ENCODE data around the gene HLA-DMA. TPM values are rescaled to one million over a fixed set of nuclear protein-coding genes. Genes with fewer than 3 reads are reported as not detected.
A peak's percentile ranks its signal among the peaks of the same experiment; 100 is the strongest.

HLA-DMA gene
- total RNA-seq (2014; rRNA removed; shearing (Covaris generic); ENCODE audit: low replicate concordance) = 325 and 451 TPM in 2 replicates

DNA sequence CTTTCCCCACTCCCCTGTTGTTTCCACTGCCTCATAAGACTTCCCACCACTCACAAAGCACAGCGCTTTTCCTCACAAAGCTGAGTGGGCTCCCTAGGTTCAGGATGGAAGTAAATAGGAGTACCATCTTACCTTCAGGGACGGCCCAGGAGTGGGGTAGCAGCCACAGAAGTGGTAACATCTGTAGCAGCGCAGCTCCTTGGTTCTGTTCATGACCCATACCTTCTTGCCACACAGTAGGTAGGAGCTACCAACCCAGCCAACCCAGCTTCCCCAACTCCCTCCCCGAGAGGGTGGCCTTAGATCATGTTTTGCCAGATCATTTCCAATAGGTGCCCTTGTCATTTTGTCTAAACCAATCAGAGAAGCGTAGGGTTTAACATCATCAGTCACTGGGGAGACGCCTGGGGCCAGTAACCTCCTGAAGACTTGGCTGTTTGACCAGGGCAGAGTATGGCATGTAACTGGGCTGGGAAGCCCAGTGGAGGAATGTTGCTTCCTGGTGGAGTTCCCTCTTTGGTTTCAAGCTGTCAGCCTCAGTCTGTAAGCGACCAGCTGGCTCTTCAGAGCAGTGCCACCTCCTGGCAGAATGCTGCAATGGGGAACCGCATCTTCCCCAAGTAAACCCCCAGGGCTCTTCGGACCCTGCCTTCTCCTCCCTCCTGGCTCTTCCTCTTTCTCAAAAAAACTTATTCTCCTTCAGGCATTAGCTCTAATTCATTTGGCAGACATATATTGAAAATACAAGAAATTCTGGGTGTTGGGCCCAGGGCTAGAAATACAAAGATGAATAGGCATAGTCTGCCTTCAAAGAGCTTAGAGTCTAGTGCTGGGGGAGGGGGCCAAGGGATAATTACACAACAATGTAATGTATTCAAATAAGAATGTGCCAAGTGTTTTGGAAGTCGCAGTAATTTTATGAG is at the start of gene HLA-DMA:
Gene HLA-DMA, minus strand, starts transcription at position 281 of the 923 bp plus-strand sequence. Its CDS starts 61 bp downstream, at position 220.
- H3K4me3 ChIP-seq (ENCODE audit: low read length) = peak within 1 kb of the TSS; percentile 78
- H3K79me2 ChIP-seq (ENCODE audit: low read length) = peaks cover 37% of the 10 kb centered on the region

DNA sequence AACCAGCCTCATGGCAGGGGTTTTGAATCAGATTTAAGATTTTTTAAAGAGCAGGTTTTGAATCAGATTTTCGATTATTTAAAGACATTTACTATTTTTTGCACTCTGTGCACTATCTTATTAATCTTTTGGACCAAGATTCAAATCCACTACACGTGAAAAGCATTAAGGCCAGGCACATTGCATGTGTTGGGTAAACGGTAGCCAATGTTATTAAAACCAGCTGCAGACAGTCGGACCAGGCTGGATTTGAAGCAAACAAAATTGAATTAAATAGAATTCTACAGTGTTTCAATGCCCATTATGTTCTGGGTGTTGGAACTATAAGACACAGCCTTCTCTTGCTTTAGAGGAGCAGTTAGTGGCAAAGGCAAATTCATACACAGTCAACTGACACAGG is 48.8 kb upstream of the HLA-DMA start:
- H3K9me3 ChIP-seq (ENCODE audit: low read length) = no peaks in the 10 kb centered on the region
- no peaks in the 10 kb centered on the region for H3K9me2 ChIP-seq (replicated peaks; ENCODE audit: insufficient read depth, low read length)
- H3K79me2 ChIP-seq (ENCODE audit: low read length) = no peaks in the 10 kb centered on the region
- H3K36me3 ChIP-seq (ENCODE audit: insufficient read depth, low read length) = no peaks in the 10 kb centered on the region
- H3K9ac ChIP-seq (ENCODE audit: low read length) = no peak overlapping the region
- no peak overlapping the region for H2AFZ ChIP-seq (ENCODE audit: low read length)
- peaks cover 10% of the 10 kb centered on the region for H3K4me1 ChIP-seq (ENCODE audit: low read length)
- H3K27me3 ChIP-seq (ENCODE audit: low read length) = no peaks in the 10 kb centered on the region
- no peak for DNase-seq
- no peak overlapping the region for H3K4me3 ChIP-seq (ENCODE audit: low read length)
- H3K27ac ChIP-seq (ENCODE audit: low read length) = no peak overlapping the region
- H3K4me2 ChIP-seq (ENCODE audit: low read depth, low read length, poor library complexity, severe bottlenecking) = no peak overlapping the region
- H4K20me1 ChIP-seq (ENCODE audit: insufficient read depth, low read depth, low read length) = no peaks in the 10 kb centered on the region

More for the DNA sequence above, at the start of gene HLA-DMA:
- Histone ChIP-seq H4K20me1 (ENCODE audit: insufficient read depth, low read depth, low read length) (no peaks in the 10 kb centered on the region), H3K9me2 (replicated peaks; ENCODE audit: insufficient read depth, low read length) (no peaks in the 10 kb centered on the region), H3K4me1 (ENCODE audit: low read length) (peaks cover 87% of the 10 kb centered on the region), H3K4me2 (ENCODE audit: low read depth, low read length, poor library complexity, severe bottlenecking) (peak within 1 kb of the TSS; percentile 93), H3K27me3 (ENCODE audit: low read length) (no peaks in the 10 kb centered on the region), H3K9me3 (ENCODE audit: low read length) (no peaks in the 10 kb centered on the region), H3K36me3 (ENCODE audit: insufficient read depth, low read length) (peaks cover 10% of the 10 kb centered on the region), H3K27ac (ENCODE audit: low read length) (peak within 1 kb of the TSS; percentile 96), H2AFZ (ENCODE audit: low read length) (no peak within 1 kb of the TSS), H3K9ac (ENCODE audit: low read length) (peak within 1 kb of the TSS; percentile 81)
- DNase-seq = peak; percentile 98

DNA sequence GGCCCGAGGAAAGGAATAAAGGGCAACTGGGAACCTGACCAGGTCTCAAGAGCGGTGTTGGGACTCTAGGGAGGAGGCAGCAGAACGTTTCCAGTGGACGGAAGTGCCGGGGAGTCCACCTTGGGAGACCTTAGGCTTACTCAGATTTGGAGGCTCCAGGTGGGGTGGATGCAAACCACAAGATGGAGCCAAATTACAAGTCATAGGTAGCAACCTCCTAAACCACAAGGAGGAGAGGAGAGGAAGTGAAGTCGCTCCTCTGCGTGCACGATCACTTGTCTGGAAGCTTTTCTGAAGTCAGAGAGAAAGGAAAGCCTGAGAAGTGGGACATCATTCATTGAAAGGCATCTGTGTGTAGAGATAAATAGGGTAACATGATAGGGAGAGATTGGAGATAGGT is 47.2 kb upstream of the HLA-DMA start:
- Histone ChIP-seq H3K4me1 (ENCODE audit: low read length) (peaks cover 10% of the 10 kb centered on the region), H3K79me2 (ENCODE audit: low read length) (no peaks in the 10 kb centered on the region), H3K4me2 (ENCODE audit: low read depth, low read length, poor library complexity, severe bottlenecking) (peak overlapping the region; percentile 43), H3K9ac (ENCODE audit: low read length) (no peak overlapping the region), H3K27me3 (ENCODE audit: low read length) (no peaks in the 10 kb centered on the region), H3K9me3 (ENCODE audit: low read length) (no peaks in the 10 kb centered on the region), H3K4me3 (ENCODE audit: low read length) (no peak overlapping the region), H3K9me2 (replicated peaks; ENCODE audit: insufficient read depth, low read length) (no peaks in the 10 kb centered on the region), H3K27ac (ENCODE audit: low read length) (no peak overlapping the region), H4K20me1 (ENCODE audit: insufficient read depth, low read depth, low read length) (no peaks in the 10 kb centered on the region), H2AFZ (ENCODE audit: low read length) (peak overlapping the region; percentile 47; the same call in 1 of the 2 replicates), H3K36me3 (ENCODE audit: insufficient read depth, low read length) (no peaks in the 10 kb centered on the region)
- DNase-seq = peak; percentile 88

DNA sequence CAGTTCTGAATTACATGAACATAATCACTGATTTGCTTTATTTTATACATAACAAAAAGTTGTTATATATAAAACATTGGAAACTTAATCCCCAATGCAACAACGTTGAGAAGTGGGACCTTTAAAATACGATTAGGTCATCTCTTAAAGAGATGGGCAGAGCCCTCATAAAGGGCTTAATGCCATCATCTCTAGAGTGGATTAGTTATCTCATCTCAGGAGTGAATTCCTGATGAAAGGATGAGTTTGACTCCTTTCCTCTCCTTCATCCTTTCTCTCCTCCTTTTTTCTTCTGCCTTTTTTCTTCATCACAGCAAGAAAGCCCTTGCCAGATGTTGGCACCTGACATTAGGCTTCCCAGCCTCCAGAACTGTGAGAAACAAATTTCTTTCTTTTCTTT is 42.6 kb upstream of the HLA-DMA start:
- H3K4me2 ChIP-seq (ENCODE audit: low read depth, low read length, poor library complexity, severe bottlenecking) = no peak overlapping the region
- H3K9me3 ChIP-seq (ENCODE audit: low read length) = no peaks in the 10 kb centered on the region
- no peaks in the 10 kb centered on the region for H3K36me3 ChIP-seq (ENCODE audit: insufficient read depth, low read length)
- no peaks in the 10 kb centered on the region for H3K9me2 ChIP-seq (replicated peaks; ENCODE audit: insufficient read depth, low read length)
- no peak overlapping the region for H3K4me3 ChIP-seq (ENCODE audit: low read length)
- H3K79me2 ChIP-seq (ENCODE audit: low read length) = no peaks in the 10 kb centered on the region
- no peaks in the 10 kb centered on the region for H3K27me3 ChIP-seq (ENCODE audit: low read length)
- DNase-seq = no peak
- H3K9ac ChIP-seq (ENCODE audit: low read length) = no peak overlapping the region
- peaks cover 7% of the 10 kb centered on the region for H3K4me1 ChIP-seq (ENCODE audit: low read length)
- no peaks in the 10 kb centered on the region for H4K20me1 ChIP-seq (ENCODE audit: insufficient read depth, low read depth, low read length)
- H3K27ac ChIP-seq (ENCODE audit: low read length) = no peak overlapping the region
- H2AFZ ChIP-seq (ENCODE audit: low read length) = no peak overlapping the region

DNA sequence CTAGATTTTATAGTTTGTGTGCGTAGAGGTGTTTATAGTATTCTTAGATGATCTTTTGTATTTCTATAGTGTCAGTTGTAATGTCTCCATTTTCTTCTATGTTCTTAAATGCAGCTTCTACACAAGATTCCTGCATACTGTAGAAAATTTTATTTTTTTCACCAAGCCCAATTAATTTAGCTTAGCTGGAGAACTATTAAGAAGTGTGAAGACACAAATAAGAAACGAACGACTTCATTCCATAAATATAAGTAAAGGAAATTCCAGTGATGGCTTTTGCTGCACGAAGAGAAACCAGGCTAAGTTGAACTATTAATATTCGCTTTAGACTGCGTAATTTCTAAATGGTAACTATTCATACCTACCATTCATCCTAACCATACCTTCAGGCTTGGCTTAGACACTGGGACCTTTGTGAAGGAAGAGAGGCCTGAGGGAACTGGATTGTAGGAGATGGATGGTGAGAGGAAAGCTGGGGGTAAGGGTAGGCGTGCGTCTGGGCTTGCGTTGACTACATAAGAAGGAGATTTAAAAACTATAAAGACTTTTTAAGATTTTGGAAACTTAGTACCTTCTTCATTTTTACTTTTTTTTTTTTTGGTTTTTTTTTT is 40.6 kb upstream of the HLA-DMA start:
- H3K36me3 ChIP-seq (ENCODE audit: insufficient read depth, low read length) = no peaks in the 10 kb centered on the region

DNA sequence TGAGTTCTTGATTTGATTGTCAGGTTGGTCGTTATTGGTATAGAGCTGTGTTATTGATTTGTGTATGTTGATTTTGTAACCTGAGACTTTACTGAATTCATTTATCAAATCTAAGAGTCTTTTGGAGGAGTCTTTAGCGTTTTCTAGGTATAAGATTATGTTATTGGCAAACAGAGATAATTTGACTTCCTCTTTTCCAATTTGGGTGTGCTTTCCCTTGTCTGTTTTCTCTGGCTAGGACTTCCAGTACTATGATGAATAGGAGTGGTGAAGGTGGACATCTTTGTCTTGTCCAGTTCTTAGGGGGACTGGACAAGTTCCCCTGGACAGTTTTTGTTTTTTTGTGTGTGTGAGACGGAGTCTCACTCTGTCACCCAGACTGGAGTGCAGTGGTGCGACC is 39.1 kb upstream of the HLA-DMA start:
- no peaks in the 10 kb centered on the region for H3K27me3 ChIP-seq (ENCODE audit: low read length)
- H3K27ac ChIP-seq (ENCODE audit: low read length) = no peak overlapping the region
- H3K9ac ChIP-seq (ENCODE audit: low read length) = no peak overlapping the region
- no peaks in the 10 kb centered on the region for H4K20me1 ChIP-seq (ENCODE audit: insufficient read depth, low read depth, low read length)
- DNase-seq = no peak
- H3K4me2 ChIP-seq (ENCODE audit: low read depth, low read length, poor library complexity, severe bottlenecking) = no peak overlapping the region
- no peaks in the 10 kb centered on the region for H3K9me3 ChIP-seq (ENCODE audit: low read length)
- no peaks in the 10 kb centered on the region for H3K36me3 ChIP-seq (ENCODE audit: insufficient read depth, low read length)
- H3K9me2 ChIP-seq (replicated peaks; ENCODE audit: insufficient read depth, low read length) = no peaks in the 10 kb centered on the region
- H3K79me2 ChIP-seq (ENCODE audit: low read length) = no peaks in the 10 kb centered on the region
- H3K4me1 ChIP-seq (ENCODE audit: low read length) = no peaks in the 10 kb centered on the region
- no peak overlapping the region for H3K4me3 ChIP-seq (ENCODE audit: low read length)
- H2AFZ ChIP-seq (ENCODE audit: low read length) = no peak overlapping the region

More for the DNA sequence above, 40.6 kb upstream of the HLA-DMA start:
- no peak for DNase-seq
- Histone ChIP-seq H3K9ac (ENCODE audit: low read length) (no peak overlapping the region), H3K9me3 (ENCODE audit: low read length) (no peaks in the 10 kb centered on the region), H3K4me1 (ENCODE audit: low read length) (no peaks in the 10 kb centered on the region), H3K9me2 (replicated peaks; ENCODE audit: insufficient read depth, low read length) (no peaks in the 10 kb centered on the region), H3K27me3 (ENCODE audit: low read length) (no peaks in the 10 kb centered on the region), H2AFZ (ENCODE audit: low read length) (no peak overlapping the region), H3K79me2 (ENCODE audit: low read length) (no peaks in the 10 kb centered on the region), H4K20me1 (ENCODE audit: insufficient read depth, low read depth, low read length) (no peaks in the 10 kb centered on the region), H3K4me2 (ENCODE audit: low read depth, low read length, poor library complexity, severe bottlenecking) (no peak overlapping the region), H3K27ac (ENCODE audit: low read length) (no peak overlapping the region), H3K4me3 (ENCODE audit: low read length) (no peak overlapping the region)

DNA sequence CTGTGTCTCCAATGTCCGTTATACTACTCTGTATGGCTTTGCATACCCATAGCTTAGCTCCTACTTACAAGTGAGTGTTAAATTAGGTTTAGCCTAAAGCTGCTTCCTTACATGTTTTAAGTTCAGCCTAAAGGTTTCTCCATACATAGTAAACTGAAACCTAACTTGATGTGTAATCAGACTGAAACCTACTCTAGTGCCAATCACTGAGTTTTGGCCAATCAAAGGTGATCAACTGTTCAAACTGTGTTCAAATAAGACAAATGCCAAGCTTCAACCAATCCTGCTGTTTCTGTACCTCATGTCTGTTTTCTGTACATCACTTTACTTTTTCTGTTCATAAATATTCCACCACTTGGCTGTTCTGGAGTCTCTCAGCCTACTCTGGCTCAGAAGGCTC is 36.5 kb upstream of the HLA-DMA start:
- Histone ChIP-seq H3K79me2 (ENCODE audit: low read length) (no peaks in the 10 kb centered on the region), H3K4me3 (ENCODE audit: low read length) (no peak overlapping the region), H3K4me1 (ENCODE audit: low read length) (peaks cover 4% of the 10 kb centered on the region), H3K9me2 (replicated peaks; ENCODE audit: insufficient read depth, low read length) (no peaks in the 10 kb centered on the region), H3K9me3 (ENCODE audit: low read length) (no peaks in the 10 kb centered on the region), H4K20me1 (ENCODE audit: insufficient read depth, low read depth, low read length) (no peaks in the 10 kb centered on the region), H3K4me2 (ENCODE audit: low read depth, low read length, poor library complexity, severe bottlenecking) (no peak overlapping the region), H3K9ac (ENCODE audit: low read length) (no peak overlapping the region), H3K36me3 (ENCODE audit: insufficient read depth, low read length) (no peaks in the 10 kb centered on the region), H3K27me3 (ENCODE audit: low read length) (no peaks in the 10 kb centered on the region), H3K27ac (ENCODE audit: low read length) (no peak overlapping the region), H2AFZ (ENCODE audit: low read length) (no peak overlapping the region)
- DNase-seq = no peak

DNA sequence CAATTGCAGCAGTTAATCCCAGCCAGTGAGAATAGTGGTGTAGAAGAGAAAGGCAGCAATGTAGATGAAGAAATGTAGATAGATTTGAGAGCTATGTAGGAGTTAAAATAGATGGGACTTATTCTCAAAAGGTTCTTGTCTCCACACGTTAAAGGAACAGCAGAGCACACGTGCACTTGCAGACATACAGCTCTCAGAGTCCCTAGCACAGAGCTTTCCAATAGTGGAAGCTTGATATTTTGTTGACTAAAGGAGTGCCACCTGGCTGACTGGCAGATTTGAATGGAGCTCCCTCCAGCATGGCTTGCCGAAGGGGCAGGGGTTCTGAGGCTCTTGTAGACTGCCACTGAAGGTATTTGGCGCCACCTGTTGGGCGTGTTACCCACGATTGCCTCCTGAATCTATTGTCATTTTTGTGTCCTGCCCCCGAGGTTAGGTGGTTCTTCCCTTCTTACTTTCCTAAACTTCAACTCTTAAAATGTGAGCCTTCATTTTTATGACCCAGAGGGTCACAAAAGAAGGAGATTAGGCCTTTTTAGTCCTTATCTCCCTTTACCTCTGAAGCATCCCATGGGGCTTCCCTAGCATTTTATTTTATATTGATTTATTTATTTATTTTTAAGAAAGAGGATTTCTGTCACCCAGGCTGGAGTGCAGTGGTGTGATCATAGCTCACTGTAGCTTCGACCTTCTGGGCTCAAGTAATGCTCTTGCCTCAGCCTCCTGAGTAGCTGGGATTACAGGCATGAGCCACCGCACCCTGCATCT is 31.9 kb upstream of the HLA-DMA start:
- Histone ChIP-seq H3K9me2 (replicated peaks; ENCODE audit: insufficient read depth, low read length) (no peaks in the 10 kb centered on the region), H3K9me3 (ENCODE audit: low read length) (no peaks in the 10 kb centered on the region), H3K27me3 (ENCODE audit: low read length) (no peaks in the 10 kb centered on the region), H3K27ac (ENCODE audit: low read length) (peak overlapping the region; percentile 56), H4K20me1 (ENCODE audit: insufficient read depth, low read depth, low read length) (peaks cover 26% of the 10 kb centered on the region), H3K9ac (ENCODE audit: low read length) (no peak overlapping the region), H3K79me2 (ENCODE audit: low read length) (no peaks in the 10 kb centered on the region), H3K4me1 (ENCODE audit: low read length) (peaks cover 27% of the 10 kb centered on the region), H3K4me2 (ENCODE audit: low read depth, low read length, poor library complexity, severe bottlenecking) (no peak overlapping the region), H2AFZ (ENCODE audit: low read length) (no peak overlapping the region), H3K36me3 (ENCODE audit: insufficient read depth, low read length) (peaks cover 17% of the 10 kb centered on the region), H3K4me3 (ENCODE audit: low read length) (no peak overlapping the region)
- peak; percentile 96 for DNase-seq

All from Karpas-422 (cell line).